Cardiac atrium fibroblast (primary cell): ENCODE results near the gene CENPN. TPM values are rescaled to one million over a fixed set of nuclear protein-coding genes. Genes with fewer than 3 reads are reported as not detected.

Experiments used
- total RNA-seq: library from RNA; depleted of rRNA; stranded (reverse); fragments of >200 nt; gene quantifications from 2 replicates; pipeline ENCODE4 v1.2.3, GENCODE V29; 2015

The CENPN gene, protein sequence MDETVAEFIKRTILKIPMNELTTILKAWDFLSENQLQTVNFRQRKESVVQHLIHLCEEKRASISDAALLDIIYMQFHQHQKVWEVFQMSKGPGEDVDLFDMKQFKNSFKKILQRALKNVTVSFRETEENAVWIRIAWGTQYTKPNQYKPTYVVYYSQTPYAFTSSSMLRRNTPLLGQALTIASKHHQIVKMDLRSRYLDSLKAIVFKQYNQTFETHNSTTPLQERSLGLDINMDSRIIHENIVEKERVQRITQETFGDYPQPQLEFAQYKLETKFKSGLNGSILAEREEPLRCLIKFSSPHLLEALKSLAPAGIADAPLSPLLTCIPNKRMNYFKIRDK
- 16.7 and 17.9 TPM in 2 replicates for total RNA-seq

DNA sequence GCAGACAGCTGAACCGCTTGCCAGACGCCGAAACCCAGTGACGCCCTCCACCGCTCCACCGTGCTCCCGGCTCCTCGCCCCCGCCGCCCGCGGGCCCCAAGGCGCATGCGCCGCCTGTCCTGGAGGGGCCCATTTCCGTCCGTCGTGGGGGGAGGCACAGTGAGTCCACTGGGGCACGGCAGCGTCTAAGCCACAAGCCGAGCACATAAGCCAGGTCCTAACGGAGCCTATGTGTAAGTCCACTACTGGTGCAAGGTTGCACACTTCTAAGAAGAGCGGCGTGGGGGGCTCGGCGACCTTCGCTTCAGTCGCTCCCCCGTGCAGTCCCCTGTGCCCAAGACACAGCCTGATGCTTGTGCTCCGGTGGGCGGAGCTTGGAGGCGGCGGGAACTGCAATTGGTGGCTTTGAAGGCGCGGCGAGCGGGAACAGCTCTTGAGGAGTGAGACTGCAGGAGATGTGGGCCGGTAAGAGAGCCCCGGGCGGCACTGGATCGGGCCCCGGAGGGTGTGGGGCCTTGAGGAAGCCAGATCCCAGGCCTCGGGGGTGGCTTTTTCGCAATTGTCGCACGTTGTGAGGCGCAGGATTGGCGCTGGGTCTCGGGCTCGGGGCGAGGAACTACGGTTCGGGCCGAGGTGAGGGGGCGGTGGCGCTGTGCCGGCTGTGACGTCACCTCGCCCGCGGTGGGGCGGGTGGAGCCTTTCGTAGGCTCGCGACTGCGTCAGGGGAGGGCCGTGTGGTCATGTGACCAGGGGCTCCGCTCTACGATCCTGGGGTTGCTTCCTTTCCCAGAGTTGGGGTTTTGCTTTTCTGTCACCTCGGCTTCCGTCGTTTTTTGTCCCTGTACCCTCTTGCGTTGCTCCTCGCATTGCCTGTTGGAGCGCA is at the start of gene CENPN, which contains the start of gene CMC2:
Gene CENPN, plus strand, starts transcription at position 402 of the 883 bp plus-strand sequence. CDS start 4,726 bp downstream, outside the sequence.
Gene CMC2, minus strand, starts transcription at position 73 of the 883 bp plus-strand sequence. CDS start 9,491 bp downstream, outside the sequence.

DNA sequence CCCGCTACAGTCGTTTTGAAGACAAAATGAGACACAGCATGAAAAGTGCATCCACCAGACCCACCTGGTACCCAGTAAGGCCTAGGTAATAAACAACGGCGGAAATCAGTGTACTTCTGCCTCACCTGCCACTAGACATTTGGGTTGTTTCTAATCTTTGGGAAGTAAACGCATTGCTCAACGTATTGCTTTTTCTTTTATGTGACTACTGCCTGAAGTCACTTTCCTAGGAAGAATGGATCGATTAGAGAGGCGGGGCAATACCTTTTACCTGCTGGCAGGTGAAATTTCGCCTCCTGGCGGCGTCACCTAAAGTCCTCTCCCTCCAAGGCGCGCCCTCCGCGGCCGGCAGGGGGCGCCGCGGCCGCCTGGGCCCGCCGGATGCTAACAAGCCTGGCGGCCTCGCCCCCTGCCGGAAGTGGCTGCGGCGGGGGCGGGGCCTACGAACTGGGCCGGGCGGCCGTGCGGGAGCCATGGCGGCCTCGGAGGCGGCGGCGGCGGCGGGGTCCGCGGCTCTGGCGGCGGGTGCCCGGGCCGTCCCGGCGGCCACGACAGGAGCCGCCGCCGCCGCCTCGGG is 28.5 kb downstream of the CENPN start, which contains the start of gene ATMIN:
Gene ATMIN, plus strand, starts transcription at position 445 of the 577 bp plus-strand sequence. Its CDS starts 29 bp downstream, at position 474.

DNA sequence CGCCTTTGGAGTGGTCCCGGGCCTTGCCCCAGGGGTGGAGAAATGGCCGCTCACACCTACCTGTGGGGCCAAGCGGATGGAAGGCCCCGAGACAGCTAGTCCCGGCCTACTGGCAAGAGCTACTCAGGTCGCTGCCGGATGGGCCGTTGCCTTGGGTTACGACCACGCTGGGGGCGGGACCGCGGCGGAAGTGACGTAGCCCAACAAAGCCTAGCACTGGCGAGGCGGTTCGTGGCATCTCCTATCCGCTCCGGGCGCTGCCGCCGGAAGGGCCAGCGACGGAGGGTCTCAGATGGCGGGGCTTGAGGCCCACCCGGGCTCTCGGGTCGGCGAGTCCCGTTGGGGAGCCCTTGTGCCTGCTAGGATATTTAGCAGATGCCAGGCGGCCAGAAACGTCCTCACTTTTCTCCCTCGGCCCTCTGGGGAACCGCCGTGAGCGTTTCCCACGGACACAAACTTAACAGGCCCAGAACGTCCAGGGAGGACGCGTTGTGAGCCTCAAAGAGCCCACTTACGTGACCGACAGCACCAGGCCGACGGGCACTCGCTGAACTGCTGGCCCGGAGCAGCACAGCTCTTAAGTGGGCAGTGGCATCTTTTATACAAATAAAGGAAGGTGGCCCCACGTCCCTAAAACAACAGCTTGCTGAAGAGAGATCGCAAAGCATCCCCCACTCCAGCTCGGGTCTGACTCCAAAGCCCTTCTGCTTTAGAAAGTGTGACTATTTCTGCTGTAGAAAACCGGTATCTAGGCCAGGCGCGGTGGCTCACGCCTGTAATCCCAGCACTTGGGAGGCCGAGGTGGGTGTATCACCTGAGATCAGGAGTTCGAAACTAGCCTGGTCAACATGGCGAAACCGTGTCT is 70.3 kb downstream of the CENPN start, which contains the start of gene C16orf46:
Gene C16orf46, minus strand, starts transcription at position 163 of the 865 bp plus-strand sequence. CDS start 13,283 bp downstream, outside the sequence.

Other genes starting within 250 kb of the CENPN start
- gene CDYL2, start 202.6 kb upstream of the CENPN start, total RNA-seq = 2.7 and 4.4 TPM in 2 replicates
- 46.4 and 52.5 TPM in 2 replicates for gene CMC2, start 329 bp upstream of the CENPN start, total RNA-seq
- 25.5 and 29.5 TPM in 2 replicates for gene ATMIN, start 28.6 kb downstream of the CENPN start, total RNA-seq
- gene C16orf46, start 70.0 kb downstream of the CENPN start, total RNA-seq = 0.18 and 0.32 TPM in 2 replicates
- 13.1 and 19.7 TPM in 2 replicates for gene GCSH, start 89.2 kb downstream of the CENPN start, total RNA-seq
- gene BCO1, start 231.5 kb downstream of the CENPN start, total RNA-seq = not detected in 2 replicates